T-helper 2 cell treated with Interferon-gamma antibody and Interleukin-4, amounts not matched to agents 100 ng/mL and 5 ng/mL, for 36 hours (primary cell): ENCODE results near the gene NPEPL1. TPM values are rescaled to one million over a fixed set of nuclear protein-coding genes. Genes with fewer than 3 reads are reported as not detected.
"Not testable (repeated sequence)": the region's sequence is repeated elsewhere in the genome, so short reads cannot be mapped to it uniquely, and the experiment has no call there.

Experiments used
- intact Hi-C: fragments of 100-400 bp; cut with micrococcal nuclease; formaldehyde crosslinking; loops from one replicate; pipeline ENCODE4 v1.15.1; 2023
- total RNA-seq: library from RNA; stranded (reverse); gene quantifications from 2 replicates; pipeline ENCODE4 v1.2.3, GENCODE V29; 2022

The NPEPL1 gene
- total RNA-seq, 1 donor from 2014 or later: 26.7 TPM

GRCh38 chr20:58723628-58723984 lies 31.0 kb downstream of the NPEPL1 start:
- intact Hi-C loops: no loop called here

GRCh38 chr20:58726156-58726555 lies 33.6 kb downstream of the NPEPL1 start:
- intact Hi-C loops: not testable (repeated sequence)

- intact Hi-C loops: no loop called here
Observed at GRCh38 chr20:58731192-58731591, 38.6 kb downstream of the NPEPL1 start.

- intact Hi-C loops: no loop called here
Observed at GRCh38 chr20:58737198-58737597, 44.6 kb downstream of the NPEPL1 start.

- intact Hi-C loops: no loop called here
Observed at GRCh38 chr20:58740356-58741308, 48.0 kb downstream of the NPEPL1 start.

GRCh38 chr20:58741384-58741783 lies 48.8 kb downstream of the NPEPL1 start:
- intact Hi-C loops: no loop called here

GRCh38 chr20:58742668-58743566 lies 50.3 kb downstream of the NPEPL1 start:
- intact Hi-C loops: no loop called here

GRCh38 chr20:58743929-58744534 lies 51.4 kb downstream of the NPEPL1 start:
- intact Hi-C loops: no loop called here

GRCh38 chr20:58744836-58745235 lies 52.2 kb downstream of the NPEPL1 start:
- intact Hi-C loops: no loop called here

GRCh38 chr20:58745391-58745790 lies 52.8 kb downstream of the NPEPL1 start:
- intact Hi-C loops: no loop called here

- intact Hi-C loops: no loop called here
Observed at GRCh38 chr20:58746620-58747019, 54.0 kb downstream of the NPEPL1 start.

GRCh38 chr20:58747211-58747610 lies 54.6 kb downstream of the NPEPL1 start:
- intact Hi-C loops: no loop called here

- intact Hi-C loops: no loop called here
Observed at GRCh38 chr20:58748618-58749017, 56.0 kb downstream of the NPEPL1 start.

- intact Hi-C loops: no loop called here
Observed at GRCh38 chr20:58749098-58749769, 56.6 kb downstream of the NPEPL1 start.

- intact Hi-C loops: no loop called here
Observed at GRCh38 chr20:58749979-58750378, 57.4 kb downstream of the NPEPL1 start.

GRCh38 chr20:58750706-58751105 lies 58.1 kb downstream of the NPEPL1 start:
- intact Hi-C loops: not testable (repeated sequence)

GRCh38 chr20:58751979-58752378 lies 59.4 kb downstream of the NPEPL1 start:
- intact Hi-C loops: no loop called here

- intact Hi-C loops: no loop called here
Observed at GRCh38 chr20:58752565-58752964, 60.0 kb downstream of the NPEPL1 start.

GRCh38 chr20:58753267-58753921 lies 60.8 kb downstream of the NPEPL1 start:
- intact Hi-C loops: no loop called here

GRCh38 chr20:58753922-58754551 lies 61.4 kb downstream of the NPEPL1 start:
- intact Hi-C loops: no loop called here
